Measurements from ENCODE around the gene DNAJB14. TPM values are rescaled to one million over a fixed set of nuclear protein-coding genes. Genes with fewer than 3 reads are reported as not detected.

Gene DNAJB14
- total and polyA plus RNA-seq, 2 donors (not counting 1 experiment from before 2014, with no cell fraction given), result 25.1 to 41.5 TPM

DNA sequence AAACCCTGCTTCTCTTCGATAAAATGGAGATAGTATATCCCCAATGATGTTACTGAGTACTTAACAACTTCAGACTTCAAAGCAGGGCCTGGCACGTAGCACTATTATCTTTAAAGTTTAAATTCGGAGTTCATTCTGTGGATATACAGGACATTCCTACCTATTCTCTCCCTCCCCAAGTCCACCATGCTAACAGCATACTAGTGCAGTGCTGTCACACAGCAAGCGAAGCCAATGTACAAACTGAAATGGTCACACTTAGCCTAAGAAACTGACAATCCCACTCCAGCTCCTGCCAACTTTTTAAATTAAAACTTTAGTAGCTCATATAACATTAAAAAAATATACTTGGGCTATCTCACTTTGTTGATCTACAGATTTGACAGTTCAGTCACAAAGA is 1.2 kb upstream of the DNAJB14 start:
- no peak overlapping the region for H3K9ac ChIP-seq (ENCODE audit: insufficient read depth, low read length)
- H3K4me3 ChIP-seq (replicated peaks in 1 of 4; ENCODE audit: control extremely low read depth in 1 of 4, insufficient read depth in 1 of 4, low read depth in 3 of 4, low read length in 4 of 4), result peak overlapping the region in 2 of 4 experiments; percentile 68 to 88
- no peaks in the 10 kb centered on the region for H3K27me3 ChIP-seq (ENCODE audit: control insufficient read depth, insufficient read depth, low read length)
- peak overlapping the region; percentile 79 for H3K27ac ChIP-seq (ENCODE audit: insufficient read depth, low read length)
- DNase-seq (ENCODE audit: low read depth in 2 of 2), result peak in 1 of 2 donors; percentile 3
- H3K4me2 ChIP-seq (ENCODE audit: extremely low read depth, insufficient read depth, low read length), result peak overlapping the region; percentile 49
- peaks cover 6% of the 10 kb centered on the region for H3K4me1 ChIP-seq (ENCODE audit: control insufficient read depth, extremely low read depth, insufficient read depth, low read length)
- peaks cover 68% of the 10 kb centered on the region for H3K79me2 ChIP-seq (ENCODE audit: control insufficient read depth, insufficient read depth, low read length)
- H2AFZ ChIP-seq (ENCODE audit: low read length), result no peak overlapping the region
- no peaks in the 10 kb centered on the region for H3K36me3 ChIP-seq (ENCODE audit: control insufficient read depth, insufficient read depth, low read length)
- TF ChIP-seq CTCF (conservative IDR thresholded peaks at IDR 0.05 in 1 of 2, IDR thresholded peaks at IDR 0.05 in 1 of 2; ENCODE audit: low read depth in 1 of 2, low read length in 2 of 2), result no peak
- TF ChIP-seq EZH2 (IDR thresholded peaks at IDR 0.05; ENCODE audit: low read length, missing control alignments), result no peak
- no peaks in the 10 kb centered on the region for H4K20me1 ChIP-seq (ENCODE audit: control insufficient read depth, extremely low read depth, insufficient read depth, low read length)
- H3K9me3 ChIP-seq (ENCODE audit: control insufficient read depth, insufficient read depth, low read depth, low read length), result no peaks in the 10 kb centered on the region

DNA sequence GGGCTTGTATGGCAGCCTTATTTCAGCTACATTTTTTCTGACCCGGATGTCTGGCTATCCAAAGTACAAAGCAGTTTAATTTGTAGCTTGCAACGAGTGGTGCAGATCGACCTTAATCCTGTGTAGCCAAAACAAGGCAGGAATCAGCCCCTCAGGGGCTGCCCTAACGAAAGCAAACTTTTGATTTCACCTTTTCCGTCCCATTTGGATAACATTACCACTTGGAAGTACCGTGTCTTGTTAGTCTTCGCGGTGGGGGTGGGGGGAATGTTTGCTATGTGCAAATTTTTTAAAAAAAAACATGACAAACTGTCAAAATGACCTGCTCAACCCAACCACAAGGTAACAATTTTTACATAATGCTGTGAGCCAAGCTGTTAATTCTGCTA is 766 bp upstream of the DNAJB14 start:
- H3K36me3 ChIP-seq (ENCODE audit: control insufficient read depth, insufficient read depth, low read length), result no peaks in the 10 kb centered on the region

DNA sequence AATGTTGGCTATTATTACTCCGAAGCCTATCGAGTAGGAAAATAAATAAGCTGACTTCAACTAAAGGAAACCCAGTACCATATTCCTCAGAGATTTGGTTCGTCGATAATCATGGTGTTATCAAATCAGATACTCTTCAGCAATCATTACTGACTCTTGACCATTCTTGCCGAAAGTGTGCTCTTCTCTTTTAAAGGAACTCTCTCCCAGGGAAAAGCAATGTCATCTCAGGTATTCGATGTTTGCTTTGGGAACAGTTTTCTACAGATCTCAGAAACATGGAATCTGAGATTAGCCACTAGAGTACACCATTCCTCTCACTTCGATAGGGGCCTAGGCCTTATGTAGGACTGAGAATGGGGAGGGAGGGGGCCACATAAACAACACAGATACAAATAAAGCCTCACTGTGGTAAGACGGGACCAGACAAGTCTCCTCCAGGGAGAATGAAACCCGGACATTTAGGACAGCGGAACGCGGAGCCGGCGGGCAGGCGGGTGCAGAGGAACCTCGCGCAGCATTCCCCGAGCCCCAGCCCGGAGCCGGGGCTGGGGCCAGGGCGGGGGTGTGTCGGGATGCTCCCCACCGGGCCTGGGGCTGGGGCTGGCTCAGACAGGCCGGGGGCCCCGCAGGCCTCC is 581 bp downstream of the DNAJB14 start:
- DNase-seq (ENCODE audit: low read depth in 2 of 2), result peak; percentile 36 to 41
- peak overlapping the region; percentile 87 for H3K9ac ChIP-seq (ENCODE audit: insufficient read depth, low read length)
- H3K4me2 ChIP-seq (ENCODE audit: extremely low read depth, insufficient read depth, low read length), result peak overlapping the region; percentile 79
- no peaks in the 10 kb centered on the region for H4K20me1 ChIP-seq (ENCODE audit: control insufficient read depth, extremely low read depth, insufficient read depth, low read length)
- peaks cover 2% of the 10 kb centered on the region for H3K4me1 ChIP-seq (ENCODE audit: control insufficient read depth, extremely low read depth, insufficient read depth, low read length)
- H2AFZ ChIP-seq (ENCODE audit: low read length), result peak overlapping the region; percentile 61
- TF ChIP-seq CTCF (conservative IDR thresholded peaks at IDR 0.05 in 1 of 2, IDR thresholded peaks at IDR 0.05 in 1 of 2; ENCODE audit: low read depth in 1 of 2, low read length in 2 of 2) (no peak), EZH2 (IDR thresholded peaks at IDR 0.05; ENCODE audit: low read length, missing control alignments) (no peak)
- H3K36me3 ChIP-seq (ENCODE audit: control insufficient read depth, insufficient read depth, low read length), result no peaks in the 10 kb centered on the region
- peaks cover 78% of the 10 kb centered on the region for H3K79me2 ChIP-seq (ENCODE audit: control insufficient read depth, insufficient read depth, low read length)
- H3K27me3 ChIP-seq (ENCODE audit: control insufficient read depth, insufficient read depth, low read length), result no peaks in the 10 kb centered on the region
- peak overlapping the region; percentile 71 to 98 (median 86) for H3K4me3 ChIP-seq (replicated peaks in 1 of 4; ENCODE audit: control extremely low read depth in 1 of 4, insufficient read depth in 1 of 4, low read depth in 3 of 4, low read length in 4 of 4)
- H3K27ac ChIP-seq (ENCODE audit: insufficient read depth, low read length), result peak overlapping the region; percentile 79
- no peaks in the 10 kb centered on the region for H3K9me3 ChIP-seq (ENCODE audit: control insufficient read depth, insufficient read depth, low read depth, low read length)

More for the DNA sequence above, 766 bp upstream of the DNAJB14 start:
- no peak for TF ChIP-seq EZH2 (IDR thresholded peaks at IDR 0.05; ENCODE audit: low read length, missing control alignments)
- TF ChIP-seq CTCF (conservative IDR thresholded peaks at IDR 0.05 in 1 of 2, IDR thresholded peaks at IDR 0.05 in 1 of 2; ENCODE audit: low read depth in 1 of 2, low read length in 2 of 2), result no peak
- no peaks in the 10 kb centered on the region for H3K9me3 ChIP-seq (ENCODE audit: control insufficient read depth, insufficient read depth, low read depth, low read length)
- H3K4me1 ChIP-seq (ENCODE audit: control insufficient read depth, extremely low read depth, insufficient read depth, low read length), result peaks cover 6% of the 10 kb centered on the region
- H3K9ac ChIP-seq (ENCODE audit: insufficient read depth, low read length), result peak overlapping the region; percentile 87
- no peak for DNase-seq (ENCODE audit: low read depth in 2 of 2)
- H3K4me2 ChIP-seq (ENCODE audit: extremely low read depth, insufficient read depth, low read length), result peak overlapping the region; percentile 49
- H4K20me1 ChIP-seq (ENCODE audit: control insufficient read depth, extremely low read depth, insufficient read depth, low read length), result no peaks in the 10 kb centered on the region
- peak overlapping the region; percentile 42 to 88 (median 76) for H3K4me3 ChIP-seq (replicated peaks in 1 of 4; ENCODE audit: control extremely low read depth in 1 of 4, insufficient read depth in 1 of 4, low read depth in 3 of 4, low read length in 4 of 4)
- no peaks in the 10 kb centered on the region for H3K27me3 ChIP-seq (ENCODE audit: control insufficient read depth, insufficient read depth, low read length)
- H3K79me2 ChIP-seq (ENCODE audit: control insufficient read depth, insufficient read depth, low read length), result peaks cover 72% of the 10 kb centered on the region
- peak overlapping the region; percentile 79 for H3K27ac ChIP-seq (ENCODE audit: insufficient read depth, low read length)
- peak overlapping the region; percentile 4 for H2AFZ ChIP-seq (ENCODE audit: low read length)
